ENCODE measurements around the gene KANK2.

GRCh38 chr19:11199517-11199916 is 2.2 kb upstream of the KANK2 start:
- TF ChIP-seq NFYB (CRISPR knock-in tag; conservative IDR thresholded peaks at IDR 0.05; ENCODE audit: low read depth) (no peak), CTCF (IDR thresholded peaks at IDR 0.05) (no peak), NR2C2 (CRISPR knock-in tag; IDR thresholded peaks at IDR 0.05) (no peak), ZMAT4 (CRISPR knock-in tag; IDR thresholded peaks at IDR 0.05) (no peak), JUN (CRISPR knock-in tag; IDR thresholded peaks at IDR 0.05) (no peak), USF2 (CRISPR knock-in tag; IDR thresholded peaks at IDR 0.05) (no peak), RELA (CRISPR knock-in tag; IDR thresholded peaks at IDR 0.05; ENCODE audit: borderline replicate concordance) (no peak), MYBL2 (CRISPR knock-in tag; IDR thresholded peaks at IDR 0.05) (no peak)
